Left ventricle myocardium inferior (tissue), 1 donor: Measurements from ENCODE around the gene FAM120A. TPM values are rescaled to one million over a fixed set of nuclear protein-coding genes. Genes with fewer than 3 reads are reported as not detected.

Experiments used
- DNase-seq: peaks from one replicate; pipeline ENCODE4 v3.0.0-alpha.2; 2020
- H3K27ac ChIP-seq: fragments of 200-600 bp; replicated peaks from 2 replicates; pipeline ENCODE4 v1.8.0; 2021
- H3K27me3 ChIP-seq: fragments of 200-600 bp; 2 replicates; pipeline ENCODE4 v1.8.0; 2021; ENCODE audit warnings: low read depth
- H3K36me3 ChIP-seq: fragments of 200-600 bp; 2 replicates; pipeline ENCODE4 v1.8.0; 2021
- H3K4me1 ChIP-seq: fragments of 200-600 bp; 2 replicates; pipeline ENCODE4 v1.8.0; 2021
- H3K4me3 ChIP-seq: fragments of 200-600 bp; 2 replicates; pipeline ENCODE4 v1.8.0; 2021; ENCODE audit warnings: mild to moderate bottlenecking, moderate library complexity
- H3K9me3 ChIP-seq: fragments of 200-600 bp; replicated peaks from 2 replicates; pipeline ENCODE4 v1.8.0; 2021
- intact Hi-C: fragments of 100-400 bp; cut with micrococcal nuclease; formaldehyde crosslinking; loops from one replicate; pipeline ENCODE4 v1.11.0; 2022
- total RNA-seq: library from RNA; stranded (reverse); fragmentation: NEBNext Ultra II Directional; extraction: Animal tissue kit (Norgen Biotek cat#: 25700); gene quantifications from one replicate; pipeline ENCODE4 v1.2.1, GENCODE V29; 2021
- TF ChIP-seq, protein P1 (sequence below): fragments of 200-600 bp; IDR thresholded peaks from 2 replicates; pipeline ENCODE4 v1.8.0; 2021; ENCODE audit warnings: antibody characterized with exemption, mild to moderate bottlenecking, borderline replicate concordance
- donor health status: DM: no; HTN: yes; CAD: no; lungs with severe emphysema.

Gene FAM120A
- total RNA-seq, 1 donor from 2014 or later = 104 TPM

DNA sequence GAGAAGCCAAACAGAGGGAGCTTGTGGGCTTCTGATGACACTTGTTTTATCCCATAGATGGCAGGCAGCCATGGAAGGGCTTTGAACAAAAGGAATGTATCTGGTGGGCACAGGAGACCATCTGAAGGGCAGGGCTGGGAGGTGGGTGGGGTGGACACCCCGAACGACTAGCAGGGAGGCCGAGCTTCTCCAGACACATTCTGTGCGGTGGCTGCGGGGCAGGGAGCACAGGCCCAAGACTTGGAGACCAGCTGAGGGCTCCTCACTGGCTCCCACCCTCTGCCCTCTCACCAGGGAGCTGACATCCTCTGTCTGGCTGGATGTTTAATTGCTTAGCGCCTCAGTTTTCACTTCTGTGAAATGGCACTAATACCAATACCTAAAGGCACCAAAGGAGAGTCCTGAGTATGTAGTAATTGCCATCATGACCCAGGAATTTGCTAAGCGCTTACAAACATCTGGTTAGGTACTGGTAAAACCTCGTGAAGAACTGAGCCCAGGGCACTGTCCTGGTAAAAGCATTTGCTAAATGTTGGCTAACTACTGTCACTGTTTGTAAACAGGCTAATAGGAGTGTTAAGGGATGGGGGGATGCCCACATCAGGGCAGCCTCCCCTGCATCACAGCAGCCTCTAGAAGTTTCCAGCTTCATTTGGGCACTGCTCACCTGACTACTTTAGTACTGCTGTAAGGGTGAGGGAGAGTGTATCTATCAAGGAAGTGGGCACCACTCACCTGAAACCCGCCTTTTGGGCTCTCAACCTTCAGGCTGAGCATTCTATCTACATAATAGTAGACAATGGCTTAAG lies 122.8 kb downstream of the FAM120A start:
- Histone ChIP-seq H3K36me3 (no peaks in the 10 kb centered on the region), H3K9me3 (peaks cover 8% of the 10 kb centered on the region), H3K4me1 (peaks cover 45% of the 10 kb centered on the region), H3K27me3 (no peaks in the 10 kb centered on the region), H3K4me3 (peak overlapping the region; percentile 89), H3K27ac (peak overlapping the region; percentile 94)
- TF ChIP-seq, protein P1, sequence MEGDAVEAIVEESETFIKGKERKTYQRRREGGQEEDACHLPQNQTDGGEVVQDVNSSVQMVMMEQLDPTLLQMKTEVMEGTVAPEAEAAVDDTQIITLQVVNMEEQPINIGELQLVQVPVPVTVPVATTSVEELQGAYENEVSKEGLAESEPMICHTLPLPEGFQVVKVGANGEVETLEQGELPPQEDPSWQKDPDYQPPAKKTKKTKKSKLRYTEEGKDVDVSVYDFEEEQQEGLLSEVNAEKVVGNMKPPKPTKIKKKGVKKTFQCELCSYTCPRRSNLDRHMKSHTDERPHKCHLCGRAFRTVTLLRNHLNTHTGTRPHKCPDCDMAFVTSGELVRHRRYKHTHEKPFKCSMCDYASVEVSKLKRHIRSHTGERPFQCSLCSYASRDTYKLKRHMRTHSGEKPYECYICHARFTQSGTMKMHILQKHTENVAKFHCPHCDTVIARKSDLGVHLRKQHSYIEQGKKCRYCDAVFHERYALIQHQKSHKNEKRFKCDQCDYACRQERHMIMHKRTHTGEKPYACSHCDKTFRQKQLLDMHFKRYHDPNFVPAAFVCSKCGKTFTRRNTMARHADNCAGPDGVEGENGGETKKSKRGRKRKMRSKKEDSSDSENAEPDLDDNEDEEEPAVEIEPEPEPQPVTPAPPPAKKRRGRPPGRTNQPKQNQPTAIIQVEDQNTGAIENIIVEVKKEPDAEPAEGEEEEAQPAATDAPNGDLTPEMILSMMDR = no peak
- intact Hi-C loops = no loop called here
- no peak for DNase-seq

DNA sequence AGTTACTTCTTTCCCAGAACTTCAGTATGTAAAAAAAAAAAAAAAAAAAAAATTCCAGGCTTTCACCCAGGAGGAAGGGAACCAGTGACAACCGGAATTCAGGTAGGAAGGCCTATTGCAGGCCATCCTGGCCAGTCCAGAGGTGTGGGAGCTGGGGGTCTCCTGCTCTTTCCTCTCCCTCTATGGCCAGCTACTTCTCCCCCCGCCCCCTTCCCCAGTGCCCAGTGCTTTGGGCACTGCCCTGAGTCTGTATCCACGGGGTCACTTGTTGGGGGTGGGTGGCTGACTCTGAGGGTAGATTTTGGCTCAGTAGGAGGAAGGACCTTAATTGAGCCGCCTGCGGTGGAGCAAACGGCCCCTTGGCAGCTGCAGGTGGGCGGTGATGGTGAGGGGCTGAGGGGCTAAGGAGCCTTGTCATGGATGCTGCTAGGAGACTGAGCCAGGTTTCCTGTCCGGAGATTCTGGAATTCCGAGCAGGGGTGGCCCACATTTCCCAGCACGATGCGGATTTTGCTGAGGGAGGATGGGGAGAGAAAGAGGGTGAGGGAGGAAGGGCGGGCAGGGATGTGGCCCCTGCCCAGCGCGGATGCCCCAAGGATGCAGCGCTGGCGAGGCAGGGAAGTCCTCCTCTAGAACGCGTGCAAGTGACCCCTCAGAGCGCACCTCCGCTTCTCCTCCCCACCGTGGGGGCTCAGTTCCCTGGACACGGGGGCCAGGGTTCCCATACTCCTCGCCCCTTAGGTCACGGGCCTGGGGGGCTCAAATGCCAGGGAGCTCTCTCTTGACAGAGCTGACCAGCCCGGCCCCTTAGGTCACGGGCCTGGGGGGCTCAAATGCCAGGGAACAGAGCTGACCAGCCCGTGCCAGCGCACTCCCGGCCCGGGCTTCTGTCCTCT lies 123.7 kb downstream of the FAM120A start:
- peak overlapping the region; percentile 94 for H3K27ac ChIP-seq
- TF ChIP-seq, protein P1 = no peak
- DNase-seq = no peak
- no peaks in the 10 kb centered on the region for H3K36me3 ChIP-seq
- H3K27me3 ChIP-seq = no peaks in the 10 kb centered on the region
- peak overlapping the region; percentile 89 for H3K4me3 ChIP-seq
- H3K9me3 ChIP-seq = peaks cover 8% of the 10 kb centered on the region
- intact Hi-C loops = no loop called here
- H3K4me1 ChIP-seq = peaks cover 53% of the 10 kb centered on the region

- peaks cover 5% of the 10 kb centered on the region for H3K9me3 ChIP-seq
- H3K27me3 ChIP-seq = no peaks in the 10 kb centered on the region
- intact Hi-C loops = no loop called here
- peaks cover 60% of the 10 kb centered on the region for H3K4me1 ChIP-seq
- no peaks in the 10 kb centered on the region for H3K36me3 ChIP-seq
- peak overlapping the region; percentile 89 for H3K4me3 ChIP-seq
- peak; percentile 48 for DNase-seq
- peak overlapping the region; percentile 94 for H3K27ac ChIP-seq
- TF ChIP-seq, protein P1 = no peak
These were observed 124.3 kb downstream of the FAM120A start for GRCh38 chr9:93575796-93576257.

DNA sequence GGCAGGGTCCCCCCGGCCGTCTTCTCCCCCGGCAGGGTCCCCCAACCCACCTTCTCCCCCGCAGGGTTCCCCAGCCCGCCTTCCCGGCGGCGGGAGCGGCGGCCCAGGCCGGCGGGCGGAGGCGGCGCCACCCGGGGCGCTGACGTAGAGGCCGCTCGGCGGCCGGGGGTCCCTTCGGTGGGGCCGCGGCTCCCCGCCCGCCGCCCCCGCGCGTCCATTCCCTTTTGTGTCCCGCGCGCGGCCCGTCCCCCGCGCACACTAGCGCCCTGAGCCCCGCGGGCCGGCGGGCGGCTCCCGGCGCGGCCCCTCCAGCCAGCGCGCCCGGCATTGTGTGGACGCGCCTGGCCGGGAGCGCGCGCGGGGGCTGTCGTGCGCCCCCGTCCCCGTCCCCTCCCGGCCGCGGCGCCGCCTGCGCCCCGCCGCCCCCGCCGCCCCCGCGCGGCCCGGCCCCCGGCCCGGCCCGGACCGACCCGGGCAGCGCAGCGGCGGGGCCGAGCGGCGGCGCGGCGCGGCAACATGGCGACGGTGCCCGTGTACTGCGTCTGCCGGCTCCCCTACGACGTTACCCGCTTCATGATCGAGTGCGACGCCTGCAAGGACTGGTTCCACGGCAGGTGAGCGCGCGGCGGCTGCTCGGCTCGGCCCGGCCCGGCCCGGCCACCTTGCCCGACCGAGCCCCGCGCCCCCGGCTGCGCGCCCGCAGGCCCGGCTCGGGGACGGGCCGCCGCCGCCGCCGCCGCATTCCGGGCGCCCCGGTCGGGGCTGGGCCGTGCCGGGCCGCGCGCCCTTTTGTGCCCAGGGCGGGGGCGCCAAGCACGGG lies 125.0 kb downstream of the FAM120A start, which contains the start of gene PHF2:
PHF2 (plus strand) TSS at position 327 of the 820 bp plus-strand sequence; CDS start at position 517, 190 bp downstream.
- Histone ChIP-seq H3K4me1 (peaks cover 67% of the 10 kb centered on the region), H3K9me3 (no peaks in the 10 kb centered on the region), H3K27me3 (no peaks in the 10 kb centered on the region), H3K4me3 (peak within 1 kb of the TSS; percentile 89), H3K27ac (peak within 1 kb of the TSS; percentile 94), H3K36me3 (no peaks in the 10 kb centered on the region)
- TF ChIP-seq, protein P1 = no peak
- intact Hi-C loops = no loop called here
- DNase-seq = no peak
